DND-41 (cell line): ENCODE results near the gene MEOX1.

Source experiments
- ATAC-seq: fragments of 200-7000 bp; cut with Tn5 transposase; 3 replicates; pipeline ENCODE4 v1.9.1; 2021; ENCODE audit warnings: low read depth; ENCODE audit not compliant: insufficient read depth
- DNase-seq: peaks from one replicate; pipeline ENCODE4 v3.0.0-alpha.2; 2020
- H2AFZ ChIP-seq: 2 replicates; pipeline ENCODE4 v1.6.0; 2012; ENCODE audit warnings: low read depth, low read length
- H3K27ac ChIP-seq: 2 replicates; pipeline ENCODE4 v1.5.1; 2012; ENCODE audit warnings: low read length, inconsistent platforms
- H3K27me3 ChIP-seq: fragments of 200-600 bp; sonication (generic); 2 replicates; pipeline ENCODE4 v1.6.0; 2012; ENCODE audit warnings: low read length, mild to moderate bottlenecking, inconsistent platforms; ENCODE audit not compliant: insufficient read depth, poor library complexity
- H3K36me3 ChIP-seq: 2 replicates; pipeline ENCODE4 v1.5.1; 2012; ENCODE audit warnings: low read length, inconsistent platforms; ENCODE audit not compliant: insufficient read depth
- H3K4me1 ChIP-seq: 2 replicates; pipeline ENCODE4 v1.5.1; 2012; ENCODE audit warnings: mild to moderate bottlenecking, low read length; ENCODE audit not compliant: insufficient read depth
- H3K4me2 ChIP-seq: 2 replicates; pipeline ENCODE4 v1.6.0; 2012; ENCODE audit warnings: mild to moderate bottlenecking, moderate library complexity, low read length, inconsistent platforms; ENCODE audit not compliant: insufficient read depth
- H3K4me3 ChIP-seq, 2 experiments: fragments of 200-600 bp in 1 of 2; shearing (Covaris generic) in 1 of 2; 2 replicates each; pipeline ENCODE4 v1.5.1; 2012 to 2016; ENCODE audit warnings: inconsistent platforms in 2 of 2, low read length in 2 of 2, mild to moderate bottlenecking in 2 of 2, low read depth in 1 of 2, moderate library complexity in 1 of 2
- H3K79me2 ChIP-seq: 2 replicates; pipeline ENCODE4 v1.6.0; 2012; ENCODE audit warnings: low read length, inconsistent platforms; ENCODE audit not compliant: insufficient read depth
- H3K9ac ChIP-seq: 2 replicates; pipeline ENCODE4 v1.6.0; 2012; ENCODE audit warnings: low read depth, mild to moderate bottlenecking, inconsistent platforms, low read length, moderate library complexity
- H3K9me3 ChIP-seq: 2 replicates; pipeline ENCODE4 v1.5.1; 2012; ENCODE audit warnings: low read length, moderate library complexity, mild to moderate bottlenecking, inconsistent platforms; ENCODE audit not compliant: insufficient read depth, severe bottlenecking
- H4K20me1 ChIP-seq: 2 replicates; pipeline ENCODE4 v1.6.0; 2012; ENCODE audit warnings: low read length; ENCODE audit not compliant: insufficient read depth
- EZH2 ChIP-seq: IDR thresholded peaks from 3 replicates; pipeline ENCODE4 v1.6.1; 2012; ENCODE audit warnings: borderline replicate concordance, low read depth, mild to moderate bottlenecking, moderate library complexity, low read length, inconsistent platforms; ENCODE audit not compliant: severe bottlenecking
- TF ChIP-seq, protein P1 (sequence below): IDR thresholded peaks from 2 replicates; pipeline ENCODE4 v1.5.1; 2012; ENCODE audit warnings: borderline replicate concordance, low read length, moderate library complexity, mild to moderate bottlenecking; ENCODE audit not compliant: poor library complexity, severe bottlenecking; ENCODE audit errors: extremely low read depth

Gene MEOX1

DNA sequence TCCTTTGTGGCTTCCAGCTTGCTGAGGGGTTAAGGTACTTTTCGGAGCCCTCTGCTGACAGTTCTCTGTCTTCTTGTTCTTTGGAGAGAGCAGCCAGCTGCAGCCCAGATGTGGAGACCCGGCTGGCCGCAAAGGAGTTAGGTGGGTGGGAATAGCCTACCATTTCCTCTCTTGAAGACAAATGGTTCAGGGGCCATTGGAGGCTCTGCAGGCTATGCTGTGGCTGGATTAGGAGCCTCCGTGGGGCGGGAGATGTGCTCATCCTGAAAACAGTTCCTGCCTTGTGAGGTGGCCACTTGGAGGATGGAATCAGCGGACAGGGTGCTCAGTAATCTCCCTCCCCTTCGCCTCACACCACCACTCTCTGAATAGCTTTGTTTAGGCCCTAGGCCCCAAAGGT lies 30.3 kb downstream of the MEOX1 start:
- Histone ChIP-seq H3K27ac (no peak overlapping the region), H3K9ac (no peak overlapping the region), H4K20me1 (no peaks in the 10 kb centered on the region; the same call in 1 of the 2 replicates), H3K36me3 (no peaks in the 10 kb centered on the region), H3K4me1 (no peaks in the 10 kb centered on the region), H3K27me3 (peaks cover 7% of the 10 kb centered on the region), H3K79me2 (no peaks in the 10 kb centered on the region), H3K4me2 (no peak overlapping the region), H2AFZ (no peak overlapping the region), H3K9me3 (no peaks in the 10 kb centered on the region), H3K4me3 (no peak overlapping the region)
- ATAC-seq (no peak), DNase-seq (no peak)
- TF ChIP-seq, protein P1, sequence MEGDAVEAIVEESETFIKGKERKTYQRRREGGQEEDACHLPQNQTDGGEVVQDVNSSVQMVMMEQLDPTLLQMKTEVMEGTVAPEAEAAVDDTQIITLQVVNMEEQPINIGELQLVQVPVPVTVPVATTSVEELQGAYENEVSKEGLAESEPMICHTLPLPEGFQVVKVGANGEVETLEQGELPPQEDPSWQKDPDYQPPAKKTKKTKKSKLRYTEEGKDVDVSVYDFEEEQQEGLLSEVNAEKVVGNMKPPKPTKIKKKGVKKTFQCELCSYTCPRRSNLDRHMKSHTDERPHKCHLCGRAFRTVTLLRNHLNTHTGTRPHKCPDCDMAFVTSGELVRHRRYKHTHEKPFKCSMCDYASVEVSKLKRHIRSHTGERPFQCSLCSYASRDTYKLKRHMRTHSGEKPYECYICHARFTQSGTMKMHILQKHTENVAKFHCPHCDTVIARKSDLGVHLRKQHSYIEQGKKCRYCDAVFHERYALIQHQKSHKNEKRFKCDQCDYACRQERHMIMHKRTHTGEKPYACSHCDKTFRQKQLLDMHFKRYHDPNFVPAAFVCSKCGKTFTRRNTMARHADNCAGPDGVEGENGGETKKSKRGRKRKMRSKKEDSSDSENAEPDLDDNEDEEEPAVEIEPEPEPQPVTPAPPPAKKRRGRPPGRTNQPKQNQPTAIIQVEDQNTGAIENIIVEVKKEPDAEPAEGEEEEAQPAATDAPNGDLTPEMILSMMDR = no peak
- no peak for TF ChIP-seq EZH2

DNA sequence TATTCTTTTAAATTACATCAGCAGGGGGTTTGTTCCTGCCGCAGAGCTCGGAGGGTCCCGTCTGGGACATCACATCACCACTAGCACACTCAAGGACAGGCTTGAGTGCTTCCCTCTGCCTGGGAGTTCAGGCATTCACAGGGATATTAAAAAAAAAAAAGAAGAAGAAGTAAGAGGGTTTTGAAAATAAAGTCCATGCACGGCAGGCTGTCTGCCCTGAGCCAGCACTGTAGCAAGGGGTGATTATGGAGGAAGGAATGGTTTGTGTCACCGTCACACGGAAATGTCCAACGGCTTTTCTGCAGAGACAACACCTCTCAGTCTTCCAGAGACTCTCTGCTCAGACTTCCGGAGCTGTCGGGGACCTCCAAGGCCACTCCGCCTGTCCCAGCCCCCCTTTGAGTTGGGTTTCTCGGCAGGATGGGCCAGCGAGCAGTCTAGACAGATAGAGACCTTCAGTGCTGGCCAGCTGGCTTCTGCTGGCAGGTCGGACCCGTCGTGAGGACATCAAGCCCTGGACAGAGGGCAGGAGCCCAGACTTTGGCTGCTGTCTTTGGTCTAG lies 33.6 kb downstream of the MEOX1 start:
- H3K27me3 ChIP-seq = peaks cover 7% of the 10 kb centered on the region
- no peak overlapping the region for H3K4me2 ChIP-seq
- no peaks in the 10 kb centered on the region for H3K36me3 ChIP-seq
- H3K9ac ChIP-seq = no peak overlapping the region
- no peak for ATAC-seq
- no peak overlapping the region for H3K27ac ChIP-seq
- TF ChIP-seq, protein P1 = no peak
- no peak for TF ChIP-seq EZH2
- no peak overlapping the region for H2AFZ ChIP-seq
- H3K79me2 ChIP-seq = no peaks in the 10 kb centered on the region
- no peaks in the 10 kb centered on the region; the same call in 1 of the 2 replicates for H4K20me1 ChIP-seq
- no peak for DNase-seq
- H3K4me3 ChIP-seq = no peak overlapping the region
- H3K9me3 ChIP-seq = no peaks in the 10 kb centered on the region
- no peaks in the 10 kb centered on the region for H3K4me1 ChIP-seq

DNA sequence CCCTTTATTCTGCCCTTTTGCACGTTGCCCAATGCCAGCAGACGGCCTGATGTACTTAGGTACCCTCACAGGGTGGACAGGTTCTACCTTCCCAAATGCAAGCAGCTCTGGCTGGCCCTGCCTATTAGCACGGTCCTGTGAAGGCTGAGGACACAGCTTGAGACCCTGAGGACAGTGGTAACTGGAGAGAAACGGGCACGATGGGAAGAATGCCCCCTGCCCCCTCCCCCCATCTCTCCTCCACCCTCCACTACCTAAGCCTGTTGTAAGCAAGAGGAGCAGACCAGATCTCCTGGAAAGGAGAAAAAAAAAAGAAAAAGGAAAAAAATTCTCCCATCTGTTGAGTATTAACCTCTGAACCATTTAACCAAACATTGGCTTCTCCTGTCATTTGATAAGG lies 34.1 kb downstream of the MEOX1 start:
- TF ChIP-seq EZH2 = no peak
- TF ChIP-seq, protein P1 = no peak
- DNase-seq (no peak), ATAC-seq (no peak)
- no peak overlapping the region for H3K27ac ChIP-seq
- peaks cover 7% of the 10 kb centered on the region for H3K27me3 ChIP-seq
- H4K20me1 ChIP-seq = no peaks in the 10 kb centered on the region; the same call in 1 of the 2 replicates
- no peaks in the 10 kb centered on the region for H3K9me3 ChIP-seq
- H3K4me2 ChIP-seq = no peak overlapping the region
- H3K79me2 ChIP-seq = no peaks in the 10 kb centered on the region
- no peaks in the 10 kb centered on the region for H3K4me1 ChIP-seq
- H3K36me3 ChIP-seq = no peaks in the 10 kb centered on the region
- H2AFZ ChIP-seq = no peak overlapping the region
- no peak overlapping the region for H3K9ac ChIP-seq
- no peak overlapping the region for H3K4me3 ChIP-seq
